GM19395 (cell line): ENCODE data around the gene GRIN2A.

ENCODE experiments used
- ATAC-seq: cut with Tn5 transposase; IDR thresholded peaks from one replicate; pipeline ENCODE4 v1.9.1; 2021; ENCODE audit warnings: mild to moderate bottlenecking, moderate library complexity; ENCODE audit not compliant: unreplicated experiment

The GRIN2A gene

DNA sequence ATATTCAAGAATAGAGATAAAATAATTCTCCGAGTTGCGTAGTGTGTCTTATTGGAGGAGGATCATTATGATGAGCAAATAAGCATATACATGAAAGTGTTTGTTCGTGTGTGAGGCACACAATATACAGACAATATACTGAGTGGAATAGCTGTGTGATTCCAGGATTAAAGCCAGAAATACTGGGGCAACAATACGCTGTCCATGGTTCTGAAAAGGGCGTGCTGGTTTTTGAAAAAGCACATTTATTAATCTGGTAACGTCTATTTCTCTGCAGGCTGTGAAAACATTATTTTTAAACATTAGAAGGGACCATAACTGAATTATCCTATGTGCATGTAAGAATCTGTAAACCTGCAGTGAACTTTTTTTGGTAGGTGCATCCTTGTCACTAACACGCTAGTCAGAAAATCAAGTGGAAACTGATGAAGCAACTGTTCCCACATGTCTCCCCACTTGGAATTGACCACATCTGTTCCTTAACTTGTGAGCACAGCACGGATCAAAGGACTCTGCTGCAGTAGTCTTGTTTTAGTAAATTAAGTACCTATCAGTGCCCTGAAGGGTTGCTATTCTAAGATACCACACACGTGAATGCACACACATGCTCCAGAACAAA lies 346.0 kb downstream of the GRIN2A start:
- ATAC-seq: no peak

- ATAC-seq: no peak
These were observed 355.0 kb downstream of the GRIN2A start for GRCh38 chr16:9827062-9827752.

GRCh38 chr16:9826656-9827055 lies 355.6 kb downstream of the GRIN2A start:
- ATAC-seq: no peak

DNA sequence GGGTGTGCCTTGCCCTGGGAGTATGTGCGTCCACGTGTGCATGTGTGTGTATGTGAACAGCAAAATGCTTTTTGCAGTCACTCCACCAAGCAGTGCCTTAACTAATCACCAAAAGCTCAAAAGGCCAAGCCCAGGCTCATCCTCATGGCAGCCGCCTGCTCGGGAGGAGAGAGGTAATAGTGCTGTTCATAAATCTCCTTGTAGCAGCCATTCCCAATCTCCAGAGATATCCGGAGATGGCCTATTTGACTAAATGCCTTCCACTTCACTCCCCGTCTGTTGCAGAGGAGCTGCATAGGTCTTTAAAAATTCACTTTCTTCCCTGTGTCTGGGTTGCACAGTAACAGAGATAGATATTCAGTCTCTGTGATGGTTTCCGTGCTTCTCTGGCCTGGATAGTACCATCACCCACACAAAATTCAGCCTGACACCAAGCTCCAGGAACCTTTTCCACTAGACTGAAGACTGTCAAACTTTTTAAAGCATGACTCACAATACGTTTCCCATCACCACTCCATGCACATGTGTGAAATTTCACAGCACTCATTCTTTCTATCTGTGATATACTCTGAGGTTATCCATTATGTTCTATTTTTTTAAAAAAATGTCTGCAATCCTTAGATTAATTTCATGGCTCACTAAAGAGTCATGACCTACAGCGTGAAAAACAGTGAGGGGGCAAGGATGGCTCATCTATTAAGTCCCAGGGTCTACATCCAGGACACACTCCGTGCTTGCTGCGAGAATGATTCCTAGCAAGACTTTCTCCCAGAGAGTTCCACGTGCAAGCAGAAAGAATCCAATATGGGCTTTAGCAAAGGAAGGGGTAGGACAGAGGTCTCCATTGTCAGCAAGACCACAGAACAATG lies 357.8 kb downstream of the GRIN2A start:
- ATAC-seq: no peak

GRCh38 chr16:9823510-9823909 lies 358.7 kb downstream of the GRIN2A start:
- no peak for ATAC-seq

- ATAC-seq: no peak
These were observed 360.3 kb downstream of the GRIN2A start for GRCh38 chr16:9821970-9822369.

DNA sequence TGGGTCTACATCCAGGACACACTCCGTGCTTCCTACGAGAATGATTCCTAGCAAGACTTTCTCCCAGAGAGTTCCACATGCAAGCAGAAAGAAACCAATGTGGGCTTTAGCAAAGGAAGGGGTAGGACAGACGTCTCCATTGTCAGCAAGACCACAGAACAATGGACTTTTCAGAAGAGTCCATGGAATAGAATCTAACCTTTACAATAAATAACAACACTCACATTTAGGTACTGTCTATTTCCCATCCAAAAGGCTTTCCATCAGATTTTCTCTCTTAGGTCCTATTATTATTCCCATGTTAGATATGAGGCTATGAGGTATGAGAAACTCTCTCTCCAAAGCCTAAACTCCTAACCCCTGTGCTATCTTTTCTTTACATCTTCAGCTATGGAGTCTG lies 360.9 kb downstream of the GRIN2A start:
- no peak for ATAC-seq

- no peak for ATAC-seq
These were observed 361.6 kb downstream of the GRIN2A start for GRCh38 chr16:9820476-9821246.

- no peak for ATAC-seq
These were observed 363.5 kb downstream of the GRIN2A start for GRCh38 chr16:9818702-9819101.

DNA sequence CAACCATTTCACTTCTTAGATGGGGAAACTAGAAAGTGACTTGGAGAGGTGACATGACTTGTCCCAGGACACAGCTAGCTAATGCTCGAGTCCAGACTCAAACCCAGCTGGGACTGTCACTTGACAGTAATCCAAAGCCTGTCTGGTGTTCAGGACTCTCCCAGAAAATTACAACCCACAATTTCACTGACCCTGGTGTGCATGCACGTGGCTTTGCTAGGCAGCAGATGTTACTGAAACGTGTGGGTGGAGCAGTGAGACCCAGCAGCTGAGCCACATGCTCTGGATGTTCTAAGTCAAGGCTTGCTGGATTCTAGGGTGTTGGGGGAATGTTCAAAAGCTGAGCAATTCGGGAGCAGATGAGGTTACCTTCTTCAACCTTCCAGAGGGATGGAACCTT lies 364.6 kb downstream of the GRIN2A start:
- no peak for ATAC-seq

GRCh38 chr16:9816644-9817043 lies 365.6 kb downstream of the GRIN2A start:
- ATAC-seq: no peak

GRCh38 chr16:9813665-9814064 lies 368.6 kb downstream of the GRIN2A start:
- ATAC-seq: no peak

DNA sequence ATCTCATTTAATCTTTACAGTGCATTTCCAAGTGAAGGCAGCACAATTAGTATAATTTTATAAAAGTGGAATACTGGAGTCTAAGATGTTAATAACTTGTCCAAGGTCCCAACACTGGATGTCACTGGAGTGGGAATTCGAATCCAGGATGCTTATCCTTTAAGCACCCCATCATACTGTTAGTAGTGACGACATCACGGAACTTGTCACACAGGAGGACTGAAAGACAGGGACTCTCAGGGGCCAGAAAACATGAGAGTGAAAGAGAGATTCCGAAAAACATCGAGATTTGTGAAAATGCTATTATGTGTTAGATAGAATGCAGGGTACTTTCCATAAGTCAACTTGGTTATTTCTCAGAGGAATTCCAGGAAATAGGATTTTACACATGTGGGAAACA lies 374.0 kb downstream of the GRIN2A start:
- ATAC-seq: no peak

GRCh38 chr16:9807302-9807701 lies 374.9 kb downstream of the GRIN2A start:
- ATAC-seq: no peak

DNA sequence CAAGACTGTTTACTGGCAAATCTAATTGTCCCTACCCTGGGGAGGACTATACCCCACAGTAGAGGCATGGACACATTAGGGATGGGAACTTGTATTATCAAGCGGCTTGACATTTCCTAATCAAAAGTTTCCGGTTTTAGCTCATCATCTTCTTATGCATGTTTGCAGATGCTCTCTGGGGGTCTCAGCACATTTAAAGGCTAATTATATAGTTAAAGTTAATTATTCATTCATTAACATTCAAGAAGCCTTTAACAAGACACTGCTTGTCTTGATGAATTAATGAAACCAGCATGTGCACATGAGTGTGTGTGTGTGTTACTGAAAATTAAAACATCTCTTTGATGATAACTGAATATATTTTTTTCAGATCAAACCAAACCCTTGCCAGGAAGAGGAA lies 377.1 kb downstream of the GRIN2A start:
- no peak for ATAC-seq

GRCh38 chr16:9802160-9802559 lies 380.1 kb downstream of the GRIN2A start:
- ATAC-seq: no peak

GRCh38 chr16:9801651-9802050 lies 380.6 kb downstream of the GRIN2A start:
- no peak for ATAC-seq

DNA sequence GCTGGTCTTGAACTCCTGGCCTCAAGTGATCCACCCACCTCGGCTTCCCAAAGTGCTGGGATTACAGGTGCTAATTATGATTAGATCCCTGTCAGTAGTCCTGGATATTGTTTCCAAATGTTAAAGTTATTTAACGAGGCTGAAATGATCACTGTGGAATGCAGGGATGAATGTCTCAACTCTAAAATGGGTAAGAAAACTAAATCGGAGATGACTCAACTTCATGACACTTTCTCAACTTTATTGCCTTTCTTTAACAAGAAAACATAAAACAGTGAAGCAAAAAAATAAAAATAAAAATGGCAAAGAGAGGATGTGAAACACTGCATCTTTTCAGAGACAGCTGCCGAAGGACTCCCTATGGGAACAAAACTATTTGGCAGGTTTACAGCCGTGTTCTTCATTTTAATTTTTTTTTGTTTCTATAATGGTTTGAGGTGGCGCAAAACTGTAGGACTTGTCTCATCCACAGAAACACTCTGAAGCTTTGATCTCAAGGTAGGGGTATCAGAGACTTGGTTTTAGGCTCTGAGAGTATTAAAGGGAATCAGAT lies 382.0 kb downstream of the GRIN2A start:
- ATAC-seq: no peak

DNA sequence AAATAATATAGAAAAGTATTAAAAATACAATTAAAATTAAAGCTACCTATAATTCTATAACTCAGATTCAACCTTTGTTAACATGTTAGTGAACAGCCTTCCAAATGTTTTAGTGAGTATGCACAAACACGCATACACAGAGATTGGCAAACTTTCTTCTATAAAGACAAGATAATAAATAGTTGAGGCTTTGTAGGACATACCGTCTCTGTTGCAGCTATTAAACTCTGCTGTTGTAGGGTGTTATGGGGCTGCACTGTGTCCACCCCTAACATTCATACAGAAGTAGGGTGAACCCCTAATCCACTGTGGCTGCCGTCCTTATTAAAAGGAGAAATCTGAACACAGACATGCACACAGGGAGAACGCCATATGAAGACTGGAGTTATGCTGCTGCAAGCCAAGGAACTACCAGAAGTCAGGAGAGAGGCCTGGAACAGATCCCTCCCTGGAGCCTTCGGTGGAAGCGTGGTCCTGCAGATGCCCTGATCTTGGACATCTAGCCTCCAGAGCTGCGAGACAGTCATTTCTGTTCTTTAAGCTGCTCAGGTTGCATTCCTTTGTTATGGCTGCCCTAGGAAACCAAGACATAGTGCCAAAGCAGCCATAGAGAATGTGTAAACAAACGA lies 383.2 kb downstream of the GRIN2A start:
- ATAC-seq: no peak

DNA sequence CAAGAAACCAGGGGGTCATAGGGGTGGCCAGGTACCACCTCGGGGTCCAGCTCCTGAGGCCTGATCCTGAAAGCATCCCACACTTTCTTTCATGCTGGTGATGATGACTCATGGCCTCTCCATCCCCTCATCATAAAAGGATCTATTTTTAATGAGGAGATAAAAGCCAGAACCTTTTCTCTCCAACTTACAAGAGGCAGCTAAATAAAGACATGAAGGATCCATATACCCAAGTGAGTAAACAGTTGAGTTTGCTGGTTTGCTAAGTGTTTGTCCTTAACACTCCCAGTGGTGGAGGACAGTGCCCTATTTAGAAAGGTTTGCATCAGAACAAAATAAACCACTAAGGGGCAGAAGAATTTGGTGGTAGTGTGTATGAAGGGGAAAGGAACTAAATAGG lies 383.8 kb downstream of the GRIN2A start:
- no peak for ATAC-seq
